Neural crest cell (in vitro differentiated cells): ENCODE results near the gene TRIM29. TPM values are rescaled to one million over a fixed set of nuclear protein-coding genes. Genes with fewer than 3 reads are reported as not detected.
A peak's percentile ranks its signal among the peaks of the same experiment; 100 is the strongest.

ENCODE experiments used
- DNase-seq: peaks from one replicate; pipeline ENCODE4 v3.0.0; 2021; ENCODE audit warnings: low read depth, mixed read lengths, low spot score
- H3K27ac Mint-ChIP-seq: one replicate; pipeline ENCODE4 v1.8.0; 2021; ENCODE audit warnings: mild to moderate bottlenecking, mixed read lengths; ENCODE audit not compliant: unreplicated experiment
- H3K27me3 Mint-ChIP-seq: 2 replicates; pipeline ENCODE4 v1.8.0; 2021; ENCODE audit warnings: low read depth, mild to moderate bottlenecking, mixed read lengths
- H3K36me3 Mint-ChIP-seq: 2 replicates; pipeline ENCODE4 v1.8.0; 2021; ENCODE audit warnings: low read depth, mild to moderate bottlenecking, mixed read lengths
- H3K4me1 Mint-ChIP-seq: 2 replicates; pipeline ENCODE4 v1.8.0; 2021; ENCODE audit warnings: mixed read lengths
- H3K4me3 Mint-ChIP-seq: one replicate; pipeline ENCODE4 v1.8.0; 2021; ENCODE audit warnings: mild to moderate bottlenecking, mixed read lengths
- H3K9me3 Mint-ChIP-seq: 2 replicates; pipeline ENCODE4 v1.8.0; 2021; ENCODE audit warnings: mixed read lengths
- CTCF ChIP-seq: fragments of 200-600 bp; sonication (generic); conservative IDR thresholded peaks from 2 replicates; pipeline ENCODE4 v1.5.0; 2021; ENCODE audit warnings: antibody characterized with exemption, mild to moderate bottlenecking
- total RNA-seq: library from RNA; stranded (reverse); gene quantifications from 2 replicates; pipeline ENCODE4 v1.2.1, GENCODE V29; 2021

The TRIM29 gene
- total RNA-seq, 1 donor from 2014 or later: not detected

GRCh38 chr11:120061761-120062560, 76.0 kb downstream of the TRIM29 start:
- no peaks in the 10 kb centered on the region for H3K9me3 Mint-ChIP-seq
- DNase-seq: peak; percentile 31
- peak; percentile 39 for TF ChIP-seq CTCF
- H3K27ac Mint-ChIP-seq: peak overlapping the region; percentile 86
- no peaks in the 10 kb centered on the region for H3K36me3 Mint-ChIP-seq
- peaks cover 28% of the 10 kb centered on the region for H3K4me1 Mint-ChIP-seq
- H3K27me3 Mint-ChIP-seq: peaks cover 10% of the 10 kb centered on the region
- H3K4me3 Mint-ChIP-seq: no peak overlapping the region

Other genes with a start within 250 kb of the TRIM29 start
- gene OAF, start 72.9 kb upstream of the TRIM29 start, total RNA-seq: 40.2 and 41.3 TPM in 2 replicates
- gene POU2F3, start 102.0 kb upstream of the TRIM29 start, total RNA-seq: not detected in 2 replicates
- gene TLCD5, start 187.2 kb upstream of the TRIM29 start, total RNA-seq: 16.7 and 16.8 TPM in 2 replicates
- gene ARHGEF12, start 198.3 kb upstream of the TRIM29 start, total RNA-seq: 66.1 and 66.2 TPM in 2 replicates